A673 (cell line): Measurements from ENCODE around the gene THAP4. TPM values are rescaled to one million over a fixed set of nuclear protein-coding genes. Genes with fewer than 3 reads are reported as not detected.

Source experiments
- BruUV-seq: library from RNA; stranded (reverse); fragments of 400-500 nt; replicated peaks from 2 replicates; lab custom pipeline; 2021; lab: Mats Ljungman, UMichigan
- CTCF ChIA-PET: fragments of 300-600 bp; sonication (Branson Sonifier 250); formaldehyde crosslinking; loops from one replicate; lab custom pipeline; 2022; ENCODE audit warnings: antibody characterized with exemption; lab: Charles Lee
- POLR2A ChIA-PET: fragments of 300-600 bp; sonication (Branson Sonifier 250); formaldehyde crosslinking; loops from one replicate; lab custom pipeline; 2022; ENCODE audit warnings: antibody characterized with exemption; ENCODE audit not compliant: low non-redundant PET; lab: Charles Lee
- DNase-seq: peaks from one replicate; pipeline ENCODE4 v3.0.0-alpha.2; 2015; ENCODE audit warnings: low spot score
- H3K27ac ChIP-seq: fragments of 200-600 bp; sonication (generic); 2 replicates; pipeline ENCODE4 v1.5.1; 2016; ENCODE audit warnings: mixed run types, low read depth, mild to moderate bottlenecking, mixed read lengths, antibody characterized with exemption, low read length; ENCODE audit not compliant: poor library complexity, severe bottlenecking
- H3K27me3 ChIP-seq: fragments of 200-600 bp; sonication (generic); replicated peaks from 2 replicates; pipeline ENCODE4 v1.6.1; 2017; ENCODE audit warnings: mixed run types, low read depth, mild to moderate bottlenecking, mixed read lengths, antibody characterized with exemption, low read length; ENCODE audit not compliant: insufficient read depth, poor library complexity
- H3K36me3 ChIP-seq: fragments of 200-600 bp; sonication (generic); 2 replicates; pipeline ENCODE4 v1.6.1; 2016; ENCODE audit warnings: mixed run types, mild to moderate bottlenecking, mixed read lengths, antibody characterized with exemption, low read length; ENCODE audit not compliant: insufficient read depth, poor library complexity, severe bottlenecking
- H3K4me1 ChIP-seq: fragments of 200-600 bp; sonication (generic); 2 replicates; pipeline ENCODE4 v1.6.1; 2017; ENCODE audit warnings: mixed run types, mild to moderate bottlenecking, mixed read lengths, antibody characterized with exemption, low read length; ENCODE audit not compliant: insufficient read depth, poor library complexity, severe bottlenecking
- H3K4me3 ChIP-seq: fragments of 200-600 bp; sonication (generic); 2 replicates; pipeline ENCODE4 v1.5.1; 2016; ENCODE audit warnings: low read depth, mixed run types, mild to moderate bottlenecking, mixed read lengths, low read length; ENCODE audit not compliant: poor library complexity, severe bottlenecking
- H3K9me3 ChIP-seq: fragments of 200-600 bp; sonication (generic); 2 replicates; pipeline ENCODE4 v1.6.1; 2016; ENCODE audit warnings: mixed run types, low read depth, mild to moderate bottlenecking, mixed read lengths, antibody characterized with exemption, low read length; ENCODE audit not compliant: poor library complexity, severe bottlenecking
- CTCF ChIP-seq: fragments of 300-800, 200-600 bp; sonication (generic); conservative IDR thresholded peaks from 2 replicates; pipeline ENCODE4 v1.5.1; 2017; ENCODE audit warnings: low read depth, mild to moderate bottlenecking, antibody characterized with exemption, low read length, moderate library complexity, mixed read lengths
- EZH2 ChIP-seq: fragments of 200-600 bp; sonication (generic); IDR thresholded peaks from 2 replicates; pipeline ENCODE4 v1.6.1; 2017; ENCODE audit warnings: borderline replicate concordance, low read depth, mild to moderate bottlenecking, mixed read lengths, antibody characterized with exemption, low read length; ENCODE audit not compliant: poor library complexity, severe bottlenecking
- intact Hi-C: fragments of 100-400 bp; cut with micrococcal nuclease; formaldehyde crosslinking; loops from one replicate; pipeline ENCODE4 v1.10.0; 2022; ENCODE audit not compliant: unreplicated experiment
- total RNA-seq: library from RNA; stranded (reverse); gene quantifications from 2 replicates; pipeline ENCODE4 v1.2.3, GENCODE V29; 2021

THAP4 gene
- total RNA-seq, 1 experiment from 2014 or later = 82.0 TPM

DNA sequence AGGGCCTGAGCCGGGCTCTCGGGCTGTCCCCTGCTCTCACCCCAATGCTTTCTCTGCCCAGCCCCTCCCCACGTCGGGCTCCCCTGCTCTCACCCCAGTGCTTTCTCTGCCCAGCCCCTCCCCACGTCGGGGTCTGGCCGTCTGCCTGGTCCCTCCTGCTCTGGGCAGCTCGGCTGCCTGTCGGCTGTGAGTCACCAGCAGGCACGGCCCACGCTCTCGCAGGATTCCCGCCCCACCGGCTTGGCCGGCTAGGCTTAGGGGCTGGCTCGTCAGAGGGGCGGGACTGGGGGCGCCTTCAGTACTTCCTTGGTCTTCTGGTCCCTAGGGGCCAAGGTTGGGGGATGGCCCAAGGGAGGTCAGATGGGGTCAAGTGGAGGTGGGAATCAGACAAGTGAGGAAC is 75.1 kb downstream of the THAP4 start:
- H3K9me3 ChIP-seq = peaks cover 5% of the 10 kb centered on the region
- no peaks in the 10 kb centered on the region for H3K36me3 ChIP-seq
- H3K27me3 ChIP-seq = no peaks in the 10 kb centered on the region
- H3K4me3 ChIP-seq = no peak overlapping the region
- intact Hi-C loops = no loop called here
- POLR2A ChIA-PET = no interaction called here
- no peak overlapping the region for H3K27ac ChIP-seq
- TF ChIP-seq CTCF = no peak
- CTCF ChIA-PET = no interaction called here
- H3K4me1 ChIP-seq = no peaks in the 10 kb centered on the region
- DNase-seq = no peak
- BruUV-seq = no TSS peak

- peaks cover 8% of the 10 kb centered on the region for H3K9me3 ChIP-seq
- H3K4me3 ChIP-seq = no peak overlapping the region
- intact Hi-C loops = no loop called here
- CTCF ChIA-PET = no interaction called here
- no peaks in the 10 kb centered on the region for H3K36me3 ChIP-seq
- POLR2A ChIA-PET = no interaction called here
- no peak for DNase-seq
- TF ChIP-seq CTCF = no peak
- TF ChIP-seq EZH2 = no peak
- H3K27ac ChIP-seq = no peak overlapping the region
- no TSS peak for BruUV-seq
- no peaks in the 10 kb centered on the region for H3K27me3 ChIP-seq
- no peaks in the 10 kb centered on the region for H3K4me1 ChIP-seq
These were observed 76.0 kb downstream of the THAP4 start for GRCh38 chr2:241560883-241561474.

DNA sequence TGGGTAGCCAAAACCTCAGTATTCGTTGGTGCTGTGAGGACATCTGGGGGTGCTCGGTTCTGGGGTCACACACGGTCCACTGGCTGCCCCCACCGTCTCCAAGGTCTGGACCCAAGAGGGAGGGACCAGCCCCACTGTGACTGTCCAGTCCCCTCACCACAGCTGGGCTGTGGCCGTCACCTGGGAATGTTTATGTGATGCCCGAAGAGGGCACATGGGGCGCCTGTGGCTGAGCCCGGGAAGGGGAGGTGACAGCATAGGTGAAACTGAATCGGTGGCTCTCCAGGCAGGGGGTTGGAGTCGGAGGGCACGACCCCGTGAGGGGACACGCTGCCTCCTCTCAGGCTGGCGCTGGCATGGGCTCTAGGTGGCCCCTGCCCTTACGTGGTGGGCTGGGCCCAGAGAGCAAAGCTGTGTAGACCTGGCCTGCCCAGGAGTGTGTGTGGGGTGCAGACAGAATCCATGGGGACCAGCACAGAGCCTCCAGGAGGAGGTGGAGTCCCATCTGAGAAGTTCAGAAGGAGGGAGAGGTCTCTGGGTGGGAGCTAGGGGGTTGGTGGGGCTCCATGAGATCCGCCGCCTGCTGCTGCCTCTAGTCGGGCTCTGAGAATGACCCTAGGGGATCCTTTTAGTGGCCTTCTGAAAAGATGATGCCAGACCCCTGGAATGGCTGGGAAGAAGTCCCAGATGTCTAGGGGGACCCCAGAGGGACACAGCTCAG is 76.6 kb downstream of the THAP4 start:
- H3K36me3 ChIP-seq = no peaks in the 10 kb centered on the region
- no TSS peak for BruUV-seq
- ChIA-PET CTCF (no interaction called here), POLR2A (no interaction called here)
- intact Hi-C loops = no loop called here
- H3K27me3 ChIP-seq = no peaks in the 10 kb centered on the region
- H3K27ac ChIP-seq = no peak overlapping the region
- no peaks in the 10 kb centered on the region for H3K4me1 ChIP-seq
- no peak overlapping the region for H3K4me3 ChIP-seq
- no peak for DNase-seq
- TF ChIP-seq EZH2 (no peak), CTCF (no peak)
- H3K9me3 ChIP-seq = peaks cover 8% of the 10 kb centered on the region
